ENCODE data around the gene KIAA1755. TPM values are rescaled to one million over a fixed set of nuclear protein-coding genes. Genes with fewer than 3 reads are reported as not detected.

KIAA1755 gene
- total RNA-seq, 1 donor from 2014 or later: not detected

- FAIRE-seq: no peak
- TF ChIP-seq, protein P1, sequence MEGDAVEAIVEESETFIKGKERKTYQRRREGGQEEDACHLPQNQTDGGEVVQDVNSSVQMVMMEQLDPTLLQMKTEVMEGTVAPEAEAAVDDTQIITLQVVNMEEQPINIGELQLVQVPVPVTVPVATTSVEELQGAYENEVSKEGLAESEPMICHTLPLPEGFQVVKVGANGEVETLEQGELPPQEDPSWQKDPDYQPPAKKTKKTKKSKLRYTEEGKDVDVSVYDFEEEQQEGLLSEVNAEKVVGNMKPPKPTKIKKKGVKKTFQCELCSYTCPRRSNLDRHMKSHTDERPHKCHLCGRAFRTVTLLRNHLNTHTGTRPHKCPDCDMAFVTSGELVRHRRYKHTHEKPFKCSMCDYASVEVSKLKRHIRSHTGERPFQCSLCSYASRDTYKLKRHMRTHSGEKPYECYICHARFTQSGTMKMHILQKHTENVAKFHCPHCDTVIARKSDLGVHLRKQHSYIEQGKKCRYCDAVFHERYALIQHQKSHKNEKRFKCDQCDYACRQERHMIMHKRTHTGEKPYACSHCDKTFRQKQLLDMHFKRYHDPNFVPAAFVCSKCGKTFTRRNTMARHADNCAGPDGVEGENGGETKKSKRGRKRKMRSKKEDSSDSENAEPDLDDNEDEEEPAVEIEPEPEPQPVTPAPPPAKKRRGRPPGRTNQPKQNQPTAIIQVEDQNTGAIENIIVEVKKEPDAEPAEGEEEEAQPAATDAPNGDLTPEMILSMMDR (IDR thresholded peaks at IDR 0.05; ENCODE audit: insufficient read depth, low read length, severe bottlenecking): no peak
- Histone ChIP-seq H3K27me3 (ENCODE audit: control insufficient read depth, insufficient read depth, low read length) (peaks cover 3% of the 10 kb centered on the region), H3K36me3 (ENCODE audit: control insufficient read depth, insufficient read depth, low read length) (no peaks in the 10 kb centered on the region), H3K4me3 (ENCODE audit: low read depth, low read length) (no peak overlapping the region)
- DNase-seq (ENCODE audit: low read depth): no peak
Measured at GRCh38 chr20:38305541-38305940, 45.0 kb upstream of the KIAA1755 start.

GRCh38 chr20:38304845-38305447 is 44.4 kb upstream of the KIAA1755 start:
- H3K36me3 ChIP-seq (ENCODE audit: control insufficient read depth, insufficient read depth, low read length): no peaks in the 10 kb centered on the region
- peak; percentile 26 for DNase-seq (ENCODE audit: low read depth)
- no peak for FAIRE-seq
- TF ChIP-seq, protein P1 (IDR thresholded peaks at IDR 0.05; ENCODE audit: insufficient read depth, low read length, severe bottlenecking): peak; percentile 80
- H3K4me3 ChIP-seq (ENCODE audit: low read depth, low read length): no peak overlapping the region
- H3K27me3 ChIP-seq (ENCODE audit: control insufficient read depth, insufficient read depth, low read length): peaks cover 3% of the 10 kb centered on the region

DNA sequence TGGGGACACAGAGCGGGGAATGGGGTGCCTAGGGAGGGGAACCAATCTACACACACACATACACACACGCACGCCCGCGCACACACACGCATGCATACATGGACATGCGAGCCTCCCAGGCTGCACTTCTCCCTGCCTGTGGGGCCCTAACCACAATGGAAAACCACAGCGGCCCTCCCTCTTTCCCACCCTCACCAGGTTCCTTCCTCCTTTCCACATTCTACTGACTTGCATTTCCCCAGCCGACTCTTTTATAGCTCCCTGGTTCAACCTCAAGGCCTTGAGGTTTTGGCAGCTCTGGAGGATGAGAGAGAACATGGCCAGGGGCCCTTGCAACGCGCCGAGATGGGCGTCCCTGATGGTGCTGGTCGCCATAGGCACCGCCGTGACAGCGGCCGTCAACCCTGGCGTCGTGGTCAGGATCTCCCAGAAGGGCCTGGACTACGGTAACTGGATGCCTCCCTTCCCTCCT is 43.4 kb upstream of the KIAA1755 start, which contains the start of gene BPI:
TSS of gene BPI (plus strand) at position 249 of the 472 bp plus-strand sequence. CDS start at position 317, 68 bp downstream.
- Histone ChIP-seq H3K4me3 (ENCODE audit: low read depth, low read length) (no peak within 1 kb of the TSS), H3K36me3 (ENCODE audit: control insufficient read depth, insufficient read depth, low read length) (no peaks in the 10 kb centered on the region), H3K27me3 (ENCODE audit: control insufficient read depth, insufficient read depth, low read length) (peaks cover 3% of the 10 kb centered on the region)
- TF ChIP-seq, protein P1 (IDR thresholded peaks at IDR 0.05; ENCODE audit: insufficient read depth, low read length, severe bottlenecking): no peak
- no peak for FAIRE-seq
- DNase-seq (ENCODE audit: low read depth): no peak

GRCh38 chr20:38302786-38303185 is 42.3 kb upstream of the KIAA1755 start:
- no peak overlapping the region for H3K4me3 ChIP-seq (ENCODE audit: low read depth, low read length)
- H3K27me3 ChIP-seq (ENCODE audit: control insufficient read depth, insufficient read depth, low read length): peaks cover 3% of the 10 kb centered on the region
- H3K36me3 ChIP-seq (ENCODE audit: control insufficient read depth, insufficient read depth, low read length): no peaks in the 10 kb centered on the region
- TF ChIP-seq, protein P1 (IDR thresholded peaks at IDR 0.05; ENCODE audit: insufficient read depth, low read length, severe bottlenecking): no peak
- DNase-seq (ENCODE audit: low read depth) (no peak), FAIRE-seq (no peak)

DNA sequence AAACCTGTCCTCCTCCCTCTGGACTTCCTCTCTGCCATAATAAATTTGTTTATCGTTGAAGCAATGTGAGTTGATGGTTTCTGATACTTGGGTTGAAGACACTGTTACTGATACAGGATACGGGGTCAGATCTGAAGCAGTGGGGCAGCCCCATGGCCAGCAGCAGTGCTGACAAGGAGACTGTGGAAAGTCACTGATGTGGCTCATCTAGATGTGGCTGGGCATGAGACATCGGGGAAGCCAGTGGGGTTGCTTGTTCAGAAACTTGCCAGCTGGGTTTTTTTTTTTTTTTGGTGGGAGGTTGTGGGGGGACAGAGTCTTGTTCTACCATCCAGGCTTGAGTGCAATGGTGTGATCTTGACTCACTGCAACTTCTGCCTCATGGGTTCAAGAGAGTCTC is 40.8 kb upstream of the KIAA1755 start:
- H3K36me3 ChIP-seq (ENCODE audit: control insufficient read depth, insufficient read depth, low read length): no peaks in the 10 kb centered on the region
- DNase-seq (ENCODE audit: low read depth) (no peak), FAIRE-seq (peak; percentile 7)
- TF ChIP-seq, protein P1 (IDR thresholded peaks at IDR 0.05; ENCODE audit: insufficient read depth, low read length, severe bottlenecking): no peak
- H3K4me3 ChIP-seq (ENCODE audit: low read depth, low read length): no peak overlapping the region
- H3K27me3 ChIP-seq (ENCODE audit: control insufficient read depth, insufficient read depth, low read length): peaks cover 3% of the 10 kb centered on the region

GRCh38 chr20:38300438-38300837 is 39.9 kb upstream of the KIAA1755 start:
- DNase-seq (ENCODE audit: low read depth): no peak
- H3K36me3 ChIP-seq (ENCODE audit: control insufficient read depth, insufficient read depth, low read length): no peaks in the 10 kb centered on the region
- no peak for FAIRE-seq
- no peak overlapping the region for H3K4me3 ChIP-seq (ENCODE audit: low read depth, low read length)
- peaks cover 3% of the 10 kb centered on the region for H3K27me3 ChIP-seq (ENCODE audit: control insufficient read depth, insufficient read depth, low read length)
- TF ChIP-seq, protein P1 (IDR thresholded peaks at IDR 0.05; ENCODE audit: insufficient read depth, low read length, severe bottlenecking): no peak

Data from bronchial epithelial cell (primary cell).